Esophagus squamous epithelium (tissue), 5 donors: ENCODE results near the gene KRT17. TPM values are rescaled to one million over a fixed set of nuclear protein-coding genes. Genes with fewer than 3 reads are reported as not detected.
"Not testable (repeated sequence)": the region's sequence is repeated elsewhere in the genome, so short reads cannot be mapped to it uniquely, and the experiment has no call there.

Experiments used
- DNase-seq: peaks from one replicate; lab custom pipeline; 2025; lab: John Stamatoyannopoulos, UW
- H3K27ac ChIP-seq, 4 donors: fragments of 200-600 bp; sonication (generic); one replicate each; pipeline ENCODE4 v1.5.1; 2016 to 2019; ENCODE audit warnings: mild to moderate bottlenecking in 1 of 4
- H3K27me3 ChIP-seq, 4 donors: fragments of 200-600 bp; sonication (generic); 1 replicate in 3 of 4; 2 replicates in 1 of 4; pipeline versions ENCODE4 v1.5.1 to v1.6.0; 2017 to 2021; ENCODE audit warnings: antibody characterized with exemption in 1 of 4
- H3K36me3 ChIP-seq, 3 donors: fragments of 200-600 bp; sonication (generic); one replicate each; pipeline ENCODE4 v1.5.1; 2016 to 2019
- H3K4me1 ChIP-seq, 3 donors: fragments of 200-600 bp; sonication (generic); one replicate each; pipeline ENCODE4 v1.5.1; 2017 to 2019
- H3K4me3 ChIP-seq, 4 donors: fragments of 200-600 bp; sonication (generic); 1 replicate in 3 of 4; 2 replicates in 1 of 4; pipeline ENCODE4 v1.5.1; 2016 to 2019; ENCODE audit warnings: mild to moderate bottlenecking in 2 of 4, moderate library complexity in 1 of 4
- H3K9me3 ChIP-seq, 3 donors: fragments of 200-600 bp; sonication (generic); one replicate each; pipeline ENCODE4 v1.5.1; 2016 to 2019
- POLR2A ChIP-seq, 4 donors: fragments of 450-650 bp; IDR thresholded peaks; one replicate each; pipeline ENCODE4 v1.6.1; 2017; ENCODE audit warnings: antibody characterized with exemption in 4 of 4, mild to moderate bottlenecking in 4 of 4, moderate library complexity in 3 of 4
- WGBS, 2 donors: methylation state at CpG; one replicate each; pipeline ENCODE4 v1.1.5; 2018; 5-methylcytosine and 5-hydroxymethylcytosine counted together
- intact Hi-C: fragments of 100-400 bp; cut with DNase I; formaldehyde crosslinking; loops from one replicate; pipeline ENCODE4 v1.15.0; 2022
- total RNA-seq, 4 donors: library from RNA; depleted of rRNA; stranded (reverse); fragments of >200 nt; gene quantifications; one replicate each; pipeline ENCODE4 v1.1.0, GENCODE V29; 2016
- TF ChIP-seq, protein P1 (sequence below), 6 experiments: fragments of 450-650 bp in 4 of 6; fragments of 200-600 bp in 2 of 6; sonication (generic) in 2 of 6; IDR thresholded peaks; one replicate each; pipeline ENCODE4 v1.5.1; 2016 to 2019; ENCODE audit warnings: antibody characterized with exemption in 6 of 6, mild to moderate bottlenecking in 4 of 6, moderate library complexity in 4 of 6
- donor health status: DM: yes; HTN: yes; CAD: no.

Gene KRT17
- total RNA-seq, 4 donors from 2014 or later = 45.8 to 2,552 (median 75.7) TPM

DNA sequence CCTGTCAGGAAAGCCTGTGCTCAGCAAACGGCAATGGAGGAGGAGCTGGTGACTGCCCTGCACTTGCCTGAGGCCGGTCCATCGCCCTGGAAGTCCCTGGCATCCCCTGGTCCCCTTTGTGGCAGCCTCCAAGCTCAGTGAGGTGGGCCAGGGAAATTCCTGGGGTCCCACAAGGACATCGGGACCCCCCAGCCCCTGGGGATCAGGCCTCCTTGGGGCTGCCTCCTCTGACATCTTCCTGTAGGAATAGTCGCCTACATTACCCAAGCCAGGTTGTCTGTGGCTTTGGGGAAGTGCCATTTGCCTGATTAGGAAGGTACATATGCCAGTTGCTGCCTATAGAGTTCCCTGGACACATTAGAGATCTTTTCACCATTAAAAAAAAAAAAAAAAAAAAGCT is 45.4 kb downstream of the KRT17 start:
- H3K36me3 ChIP-seq = no peaks in the 10 kb centered on the region
- H3K27me3 ChIP-seq = peaks cover 0 to 61% (median 0%) of the 10 kb centered on the region in 4 donors
- H3K4me3 ChIP-seq = no peak overlapping the region
- intact Hi-C loops = no loop called here
- peak overlapping the region in 3 of 4 donors; percentile 50 to 70 (median 53) for H3K27ac ChIP-seq
- peaks cover 0 to 60% (median 19%) of the 10 kb centered on the region in 3 donors for H3K4me1 ChIP-seq
- no peaks in the 10 kb centered on the region for H3K9me3 ChIP-seq
- TF ChIP-seq, protein P1, sequence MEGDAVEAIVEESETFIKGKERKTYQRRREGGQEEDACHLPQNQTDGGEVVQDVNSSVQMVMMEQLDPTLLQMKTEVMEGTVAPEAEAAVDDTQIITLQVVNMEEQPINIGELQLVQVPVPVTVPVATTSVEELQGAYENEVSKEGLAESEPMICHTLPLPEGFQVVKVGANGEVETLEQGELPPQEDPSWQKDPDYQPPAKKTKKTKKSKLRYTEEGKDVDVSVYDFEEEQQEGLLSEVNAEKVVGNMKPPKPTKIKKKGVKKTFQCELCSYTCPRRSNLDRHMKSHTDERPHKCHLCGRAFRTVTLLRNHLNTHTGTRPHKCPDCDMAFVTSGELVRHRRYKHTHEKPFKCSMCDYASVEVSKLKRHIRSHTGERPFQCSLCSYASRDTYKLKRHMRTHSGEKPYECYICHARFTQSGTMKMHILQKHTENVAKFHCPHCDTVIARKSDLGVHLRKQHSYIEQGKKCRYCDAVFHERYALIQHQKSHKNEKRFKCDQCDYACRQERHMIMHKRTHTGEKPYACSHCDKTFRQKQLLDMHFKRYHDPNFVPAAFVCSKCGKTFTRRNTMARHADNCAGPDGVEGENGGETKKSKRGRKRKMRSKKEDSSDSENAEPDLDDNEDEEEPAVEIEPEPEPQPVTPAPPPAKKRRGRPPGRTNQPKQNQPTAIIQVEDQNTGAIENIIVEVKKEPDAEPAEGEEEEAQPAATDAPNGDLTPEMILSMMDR (IDR thresholded peaks at IDR 0.05) = no peak
- TF ChIP-seq POLR2A (IDR thresholded peaks at IDR 0.05) = no peak
- WGBS, 2 donors = 50 to 67% methylated on average over 1 to 3 of the region's 5 CpGs
- DNase-seq = no peak

DNA sequence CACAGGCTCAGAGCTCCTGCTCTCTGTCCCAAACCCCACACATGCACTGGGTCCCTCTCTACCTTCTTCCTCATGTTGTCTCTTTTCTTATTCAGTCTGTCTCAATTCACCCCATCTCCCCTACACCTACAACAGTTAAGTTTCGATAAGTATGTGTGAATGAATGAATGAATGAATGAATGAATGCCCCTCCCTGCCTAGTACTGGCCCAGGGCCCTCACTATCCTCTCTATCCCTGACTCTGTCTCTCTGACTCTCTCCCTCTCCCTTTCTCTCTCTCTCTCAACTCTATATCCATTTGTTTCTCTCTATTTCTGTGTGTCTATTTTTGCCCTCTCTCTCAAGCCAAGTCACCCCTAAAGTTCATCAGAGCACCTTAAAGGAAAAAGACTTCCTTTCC is 45.8 kb downstream of the KRT17 start:
- Histone ChIP-seq H3K9me3 (no peaks in the 10 kb centered on the region), H3K36me3 (no peaks in the 10 kb centered on the region), H3K4me3 (no peak overlapping the region), H3K27me3 (peaks cover 0 to 62% (median 0%) of the 10 kb centered on the region in 4 donors), H3K4me1 (peaks cover 0 to 57% (median 19%) of the 10 kb centered on the region in 3 donors), H3K27ac (peak overlapping the region in 3 of 4 donors; percentile 50 to 70 (median 53))
- no peak for DNase-seq
- intact Hi-C loops = no loop called here
- TF ChIP-seq, protein P1 (IDR thresholded peaks at IDR 0.05) = no peak
- TF ChIP-seq POLR2A (IDR thresholded peaks at IDR 0.05) = no peak
- whole genome bisulfite sequencing, 2 donors = 85 to 88% methylated on average over 1 of the region's 1 CpG

DNA sequence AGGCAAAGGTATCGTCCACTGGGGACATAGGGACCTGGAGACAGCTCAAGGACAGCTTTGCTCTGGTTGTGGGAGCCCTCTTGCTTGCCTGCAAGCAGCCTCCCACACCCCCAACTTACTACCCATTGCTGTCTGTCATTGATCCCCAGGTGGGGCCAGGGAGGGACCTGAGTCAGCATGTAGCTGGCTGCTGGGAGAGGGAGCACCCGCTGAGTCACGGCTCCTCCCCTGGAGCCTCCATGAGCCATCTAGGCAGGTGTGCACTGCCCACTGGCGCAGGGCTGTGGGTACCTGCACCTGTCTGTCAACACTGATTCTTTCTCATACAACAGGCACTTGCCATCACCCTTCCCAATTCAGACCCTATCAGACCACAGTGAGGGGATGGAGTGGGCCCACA is 47.6 kb downstream of the KRT17 start:
- DNase-seq, H3K4me3 ChIP-seq, intact Hi-C loops: not testable (repeated sequence)

DNA sequence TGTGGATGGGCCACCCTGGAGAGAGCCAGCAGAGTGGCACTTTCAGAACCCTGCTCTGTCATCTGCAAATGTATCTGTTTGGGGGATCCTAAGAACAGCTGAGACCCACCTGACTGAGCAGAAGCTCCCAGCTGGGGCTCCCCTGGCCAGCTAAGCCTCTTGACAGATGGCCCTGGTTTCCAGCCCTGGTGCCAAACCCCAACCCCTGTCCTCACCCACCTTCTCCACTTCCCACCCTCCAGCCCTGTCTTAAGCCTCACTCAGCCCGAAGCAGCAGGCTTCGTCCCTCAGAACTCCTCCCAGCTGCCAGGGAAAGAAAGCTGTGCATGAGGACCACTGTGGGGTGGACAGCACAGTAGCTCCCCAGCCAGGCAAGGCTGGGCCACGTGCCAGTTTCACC is 49.0 kb downstream of the KRT17 start:
- no peak for DNase-seq
- Histone ChIP-seq H3K27ac (no peak overlapping the region), H3K27me3 (peaks cover 0 to 75% (median 0%) of the 10 kb centered on the region in 4 donors), H3K9me3 (no peaks in the 10 kb centered on the region), H3K4me1 (peaks cover 0 to 38% (median 17%) of the 10 kb centered on the region in 3 donors), H3K4me3 (no peak overlapping the region), H3K36me3 (no peaks in the 10 kb centered on the region)
- 38 to 68% methylated on average over 2 of the region's 3 CpGs for WGBS, 2 donors
- intact Hi-C loops = no loop called here
- TF ChIP-seq, protein P1 (IDR thresholded peaks at IDR 0.05) = no peak
- no peak for TF ChIP-seq POLR2A (IDR thresholded peaks at IDR 0.05)

More for the DNA sequence above, 47.6 kb downstream of the KRT17 start:
- TF ChIP-seq, protein P1 (IDR thresholded peaks at IDR 0.05) = peak in 1 of 6 experiments; percentile 35
- H3K27me3 ChIP-seq = peaks cover 0 to 68% (median 0%) of the 10 kb centered on the region in 4 donors
- H3K9me3 ChIP-seq, H3K27ac ChIP-seq, H3K36me3 ChIP-seq: not testable (repeated sequence)
- 17 to 100% methylated on average over 1 to 2 of the region's 4 CpGs for WGBS, 2 donors
- H3K4me1 ChIP-seq = peaks cover 0 to 47% (median 19%) of the 10 kb centered on the region in 3 donors

DNA sequence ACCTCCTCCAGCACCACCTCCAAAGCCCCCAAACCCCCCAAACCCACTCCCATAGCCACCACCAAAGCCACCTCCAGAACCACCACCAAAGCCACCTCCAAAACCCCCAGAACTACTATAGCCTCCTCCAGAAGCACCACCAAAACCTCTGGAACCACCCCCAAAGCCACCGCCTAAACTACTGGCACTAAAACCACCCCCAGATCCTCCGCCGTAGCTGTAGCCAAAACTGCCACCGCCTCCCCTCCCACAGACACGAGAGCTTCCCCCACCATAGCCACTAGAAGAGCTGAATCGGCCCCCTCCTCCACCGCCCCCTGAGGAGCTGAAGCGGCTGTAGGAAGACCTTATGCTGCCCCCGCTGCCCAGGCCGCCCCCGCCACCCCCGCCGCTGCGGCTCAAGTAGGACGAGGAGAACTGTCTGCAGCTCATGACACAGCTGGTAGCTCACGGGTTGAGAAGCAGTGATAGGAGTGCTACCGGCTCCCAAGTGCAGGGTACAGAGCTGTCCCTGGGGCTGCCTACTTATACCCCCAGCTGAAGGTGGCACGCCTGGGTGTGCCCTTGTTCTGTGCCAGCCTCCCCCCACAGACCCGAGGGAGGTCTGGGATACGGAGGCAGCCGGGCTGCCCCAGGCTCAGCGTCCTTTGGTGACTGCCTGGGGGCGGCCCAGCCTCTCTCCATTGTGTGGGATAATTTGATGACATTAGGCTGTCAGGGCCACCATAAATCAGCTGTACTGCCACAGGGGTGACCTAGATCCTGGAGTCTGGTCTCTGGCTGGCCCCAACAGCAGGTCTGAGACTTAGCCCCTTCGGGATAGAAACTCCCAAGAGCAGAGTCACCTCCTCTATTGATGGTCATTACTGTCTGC is 52.6 kb downstream of the KRT17 start, which contains the start of gene KRT9:
Gene KRT9, minus strand, starts transcription at position 499 of the 874 bp plus-strand sequence. Its CDS starts 67 bp downstream, at position 432.
- no peak within 1 kb of the TSS for H3K4me3 ChIP-seq
- H3K36me3 ChIP-seq = no peaks in the 10 kb centered on the region
- TF ChIP-seq POLR2A (IDR thresholded peaks at IDR 0.05) = no peak
- TF ChIP-seq, protein P1 (IDR thresholded peaks at IDR 0.05) = no peak
- no peak within 1 kb of the TSS for H3K27ac ChIP-seq
- no peak for DNase-seq
- peaks cover 0 to 83% (median 0%) of the 10 kb centered on the region in 4 donors for H3K27me3 ChIP-seq
- peaks cover 0 to 9% (median 5%) of the 10 kb centered on the region in 3 donors for H3K4me1 ChIP-seq
- intact Hi-C loops = no loop called here
- WGBS, 2 donors = 71% methylated on average over 6 of the region's 24 CpGs; no CpG with 5 or more reads in 1 of the 2 donors
- no peaks in the 10 kb centered on the region for H3K9me3 ChIP-seq
